ENCODE data around the gene OR1K1.

DNA sequence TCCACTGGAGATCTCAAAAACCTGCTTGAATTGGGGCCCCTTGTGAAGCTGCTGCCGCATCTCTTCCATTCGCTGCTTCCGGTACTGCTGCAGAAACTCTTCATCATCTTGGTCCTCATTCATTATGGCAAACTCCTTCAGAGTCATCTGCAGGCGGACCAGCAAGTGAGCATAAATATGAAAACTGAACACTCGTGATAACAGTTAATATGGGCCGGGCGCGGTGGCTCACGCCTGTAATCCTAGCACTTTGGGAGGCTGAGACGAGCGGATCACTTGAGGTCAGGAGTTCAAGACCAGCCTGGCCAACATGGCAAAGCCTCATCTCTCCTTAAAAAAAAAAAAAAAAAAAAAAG is 20.5 kb downstream of the OR1K1 start:
- TF ChIP-seq ZZZ3 (IDR thresholded peaks at IDR 0.05; ENCODE audit: control insufficient read depth, insufficient read length, low read depth) (no peak), NFYB (IDR thresholded peaks at IDR 0.05; ENCODE audit: insufficient read depth, low read depth, low read length) (no peak), SUZ12 (IDR thresholded peaks at IDR 0.05; ENCODE audit: unreplicated experiment) (no peak)
- TF ChIP-seq, protein P1, sequence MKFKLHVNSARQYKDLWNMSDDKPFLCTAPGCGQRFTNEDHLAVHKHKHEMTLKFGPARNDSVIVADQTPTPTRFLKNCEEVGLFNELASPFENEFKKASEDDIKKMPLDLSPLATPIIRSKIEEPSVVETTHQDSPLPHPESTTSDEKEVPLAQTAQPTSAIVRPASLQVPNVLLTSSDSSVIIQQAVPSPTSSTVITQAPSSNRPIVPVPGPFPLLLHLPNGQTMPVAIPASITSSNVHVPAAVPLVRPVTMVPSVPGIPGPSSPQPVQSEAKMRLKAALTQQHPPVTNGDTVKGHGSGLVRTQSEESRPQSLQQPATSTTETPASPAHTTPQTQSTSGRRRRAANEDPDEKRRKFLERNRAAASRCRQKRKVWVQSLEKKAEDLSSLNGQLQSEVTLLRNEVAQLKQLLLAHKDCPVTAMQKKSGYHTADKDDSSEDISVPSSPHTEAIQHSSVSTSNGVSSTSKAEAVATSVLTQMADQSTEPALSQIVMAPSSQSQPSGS (IDR thresholded peaks at IDR 0.05; ENCODE audit: low read length), result no peak
- TF ChIP-seq, protein P2, sequence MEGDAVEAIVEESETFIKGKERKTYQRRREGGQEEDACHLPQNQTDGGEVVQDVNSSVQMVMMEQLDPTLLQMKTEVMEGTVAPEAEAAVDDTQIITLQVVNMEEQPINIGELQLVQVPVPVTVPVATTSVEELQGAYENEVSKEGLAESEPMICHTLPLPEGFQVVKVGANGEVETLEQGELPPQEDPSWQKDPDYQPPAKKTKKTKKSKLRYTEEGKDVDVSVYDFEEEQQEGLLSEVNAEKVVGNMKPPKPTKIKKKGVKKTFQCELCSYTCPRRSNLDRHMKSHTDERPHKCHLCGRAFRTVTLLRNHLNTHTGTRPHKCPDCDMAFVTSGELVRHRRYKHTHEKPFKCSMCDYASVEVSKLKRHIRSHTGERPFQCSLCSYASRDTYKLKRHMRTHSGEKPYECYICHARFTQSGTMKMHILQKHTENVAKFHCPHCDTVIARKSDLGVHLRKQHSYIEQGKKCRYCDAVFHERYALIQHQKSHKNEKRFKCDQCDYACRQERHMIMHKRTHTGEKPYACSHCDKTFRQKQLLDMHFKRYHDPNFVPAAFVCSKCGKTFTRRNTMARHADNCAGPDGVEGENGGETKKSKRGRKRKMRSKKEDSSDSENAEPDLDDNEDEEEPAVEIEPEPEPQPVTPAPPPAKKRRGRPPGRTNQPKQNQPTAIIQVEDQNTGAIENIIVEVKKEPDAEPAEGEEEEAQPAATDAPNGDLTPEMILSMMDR (IDR thresholded peaks at IDR 0.05 in 2 of 3, conservative IDR thresholded peaks at IDR 0.05 in 1 of 3; ENCODE audit: control insufficient read depth in 2 of 3, extremely low read depth in 1 of 3, insufficient read depth in 1 of 3, low read depth in 3 of 3, low read length in 3 of 3), result no peak
- TF ChIP-seq, protein P3, sequence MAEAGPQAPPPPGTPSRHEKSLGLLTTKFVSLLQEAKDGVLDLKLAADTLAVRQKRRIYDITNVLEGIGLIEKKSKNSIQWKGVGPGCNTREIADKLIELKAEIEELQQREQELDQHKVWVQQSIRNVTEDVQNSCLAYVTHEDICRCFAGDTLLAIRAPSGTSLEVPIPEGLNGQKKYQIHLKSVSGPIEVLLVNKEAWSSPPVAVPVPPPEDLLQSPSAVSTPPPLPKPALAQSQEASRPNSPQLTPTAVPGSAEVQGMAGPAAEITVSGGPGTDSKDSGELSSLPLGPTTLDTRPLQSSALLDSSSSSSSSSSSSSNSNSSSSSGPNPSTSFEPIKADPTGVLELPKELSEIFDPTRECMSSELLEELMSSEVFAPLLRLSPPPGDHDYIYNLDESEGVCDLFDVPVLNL (IDR thresholded peaks at IDR 0.05; ENCODE audit: low read depth, low read length), result no peak

Measured in GM12878 (cell line).